Tibial nerve (tissue), 4 donors: ENCODE results near the gene MSH3. TPM values are rescaled to one million over a fixed set of nuclear protein-coding genes. Genes with fewer than 3 reads are reported as not detected.

Source experiments
- DNase-seq, 2 donors: peaks; one replicate each; pipeline ENCODE4 v3.0.0-alpha.2; 2019; ENCODE audit warnings: low spot score in 2 of 2
- H3K27ac ChIP-seq, 4 donors: fragments of 200-600 bp; sonication (generic) in 3 of 4; one replicate each; pipeline ENCODE4 v1.5.1; 2017 to 2019; ENCODE audit warnings: mild to moderate bottlenecking in 1 of 4
- H3K27me3 ChIP-seq, 2 donors: fragments of 200-600 bp; sonication (generic) in 1 of 2; one replicate each; pipeline versions ENCODE4 v1.5.1 to v1.6.0; 2017 to 2019
- H3K36me3 ChIP-seq, 3 donors: fragments of 200-600 bp; sonication (generic); one replicate each; pipeline ENCODE4 v1.5.1; 2018 to 2019
- H3K4me1 ChIP-seq, 4 donors: fragments of 200-600 bp; sonication (generic) in 3 of 4; one replicate each; pipeline ENCODE4 v1.5.1; 2017 to 2019
- H3K4me3 ChIP-seq, 4 donors: fragments of 200-600 bp; sonication (generic) in 3 of 4; one replicate each; pipeline ENCODE4 v1.5.1; 2017 to 2019; ENCODE audit warnings: mild to moderate bottlenecking in 1 of 4, moderate library complexity in 1 of 4
- H3K9me3 ChIP-seq, 4 donors: fragments of 200-600 bp; sonication (generic) in 3 of 4; one replicate each; pipeline ENCODE4 v1.5.1; 2017 to 2019
- CTCF ChIP-seq, 5 experiments: fragments of 200-600 bp in 3 of 5; fragments of 450-650 bp in 2 of 5; sonication (generic) in 3 of 5; IDR thresholded peaks; one replicate each; pipeline ENCODE4 v1.5.1; 2016 to 2019; ENCODE audit warnings: antibody characterized with exemption in 5 of 5, mild to moderate bottlenecking in 3 of 5, moderate library complexity in 2 of 5
- EP300 ChIP-seq, 2 donors: sonication (generic); formaldehyde crosslinking; IDR thresholded peaks; one replicate each; pipeline ENCODE4 v1.6.1; 2017; ENCODE audit warnings: antibody characterized with exemption in 2 of 2, mild to moderate bottlenecking in 1 of 2
- POLR2A ChIP-seq, 2 donors: fragments of 450-650 bp; IDR thresholded peaks; one replicate each; pipeline ENCODE4 v1.6.1; 2017; ENCODE audit warnings: antibody characterized with exemption in 2 of 2, mild to moderate bottlenecking in 2 of 2, moderate library complexity in 2 of 2
- WGBS, 2 donors: methylation state at CpG; one replicate each; pipeline ENCODE4 v1.1.5; 2018; 5-methylcytosine and 5-hydroxymethylcytosine counted together
- total RNA-seq, 4 donors: library from RNA; depleted of rRNA; stranded (reverse); fragments of >200 nt; gene quantifications; one replicate each; pipeline ENCODE4 v1.1.0, GENCODE V29; 2016

MSH3 gene
- total RNA-seq, 4 donors from 2014 or later: 8.8 to 16.8 (median 12.4) TPM

- Histone ChIP-seq H3K4me3 (no peak overlapping the region), H3K27me3 (no peaks in the 10 kb centered on the region), H3K27ac (no peak overlapping the region), H3K9me3 (no peaks in the 10 kb centered on the region), H3K4me1 (no peaks in the 10 kb centered on the region), H3K36me3 (peaks cover 0 to 66% (median 0%) of the 10 kb centered on the region in 3 donors)
- WGBS, 2 donors: 56 to 86% methylated on average over 5 to 8 of the region's 8 CpGs
- TF ChIP-seq POLR2A (IDR thresholded peaks at IDR 0.05): no peak
- no peak for TF ChIP-seq EP300 (IDR thresholded peaks at IDR 0.05)
- TF ChIP-seq CTCF (IDR thresholded peaks at IDR 0.05): no peak
- no peak for DNase-seq
Observed at GRCh38 chr5:80667384-80667783, 12.9 kb downstream of the MSH3 start.

- peak overlapping the region in 1 of 4 donors; percentile 29 for H3K27ac ChIP-seq
- no peaks in the 10 kb centered on the region for H3K27me3 ChIP-seq
- 82 to 85% methylated on average over 15 to 16 of the region's 16 CpGs for WGBS, 2 donors
- TF ChIP-seq CTCF (IDR thresholded peaks at IDR 0.05): no peak
- no peak for TF ChIP-seq POLR2A (IDR thresholded peaks at IDR 0.05)
- no peak for TF ChIP-seq EP300 (IDR thresholded peaks at IDR 0.05)
- H3K9me3 ChIP-seq: no peaks in the 10 kb centered on the region
- H3K4me1 ChIP-seq: no peaks in the 10 kb centered on the region
- peaks cover 0 to 62% (median 0%) of the 10 kb centered on the region in 3 donors for H3K36me3 ChIP-seq
- no peak for DNase-seq
- no peak overlapping the region for H3K4me3 ChIP-seq
Observed at GRCh38 chr5:80668016-80668969, 13.8 kb downstream of the MSH3 start.

- Histone ChIP-seq H3K27ac (no peak overlapping the region), H3K27me3 (no peaks in the 10 kb centered on the region), H3K4me1 (no peaks in the 10 kb centered on the region), H3K36me3 (peaks cover 0 to 64% (median 3%) of the 10 kb centered on the region in 3 donors), H3K4me3 (no peak overlapping the region), H3K9me3 (no peaks in the 10 kb centered on the region)
- WGBS, 2 donors: 14 to 20% methylated on average over 7 of the region's 7 CpGs
- peak; percentile 60 to 79 for DNase-seq
- no peak for TF ChIP-seq EP300 (IDR thresholded peaks at IDR 0.05)
- TF ChIP-seq POLR2A (IDR thresholded peaks at IDR 0.05): no peak
- TF ChIP-seq CTCF (IDR thresholded peaks at IDR 0.05): peak; percentile 52 to 82 (median 70)
Observed at GRCh38 chr5:80672140-80672736, 17.8 kb downstream of the MSH3 start.

- Histone ChIP-seq H3K27ac (no peak overlapping the region), H3K4me3 (no peak overlapping the region), H3K4me1 (no peaks in the 10 kb centered on the region), H3K9me3 (no peaks in the 10 kb centered on the region), H3K36me3 (peaks cover 0 to 59% (median 3%) of the 10 kb centered on the region in 3 donors), H3K27me3 (no peaks in the 10 kb centered on the region)
- DNase-seq: no peak
- 58 to 72% methylated on average over 6 of the region's 6 CpGs for WGBS, 2 donors
- TF ChIP-seq CTCF (IDR thresholded peaks at IDR 0.05) (no peak), EP300 (IDR thresholded peaks at IDR 0.05) (no peak), POLR2A (IDR thresholded peaks at IDR 0.05) (no peak)
Observed at GRCh38 chr5:80676706-80677105, 22.3 kb downstream of the MSH3 start.

- Histone ChIP-seq H3K27ac (no peak overlapping the region), H3K4me1 (no peaks in the 10 kb centered on the region), H3K36me3 (peaks cover 0 to 21% (median 0%) of the 10 kb centered on the region in 3 donors), H3K27me3 (no peaks in the 10 kb centered on the region), H3K9me3 (peaks cover 0 to 3% (median 0%) of the 10 kb centered on the region in 4 donors), H3K4me3 (no peak overlapping the region)
- no peak for DNase-seq
- TF ChIP-seq CTCF (IDR thresholded peaks at IDR 0.05) (peak; percentile 20 to 48 (median 23)), EP300 (IDR thresholded peaks at IDR 0.05) (no peak), POLR2A (IDR thresholded peaks at IDR 0.05) (no peak)
Observed at GRCh38 chr5:80686757-80687156, 32.3 kb downstream of the MSH3 start.
